K562 (cell line): ENCODE data around the gene GAA. TPM values are rescaled to one million over a fixed set of nuclear protein-coding genes. Genes with fewer than 3 reads are reported as not detected.

Experiments used
- ATAC-seq: fragments of 200-7000 bp; cut with Tn5 transposase; 3 replicates; pipeline ENCODE4 v1.9.1; 2020; ENCODE audit warnings: moderate library complexity
- BruUV-seq: library from RNA; stranded (reverse); fragments of 400-500 nt; replicated peaks from 2 replicates; lab custom pipeline; 2021; lab: Mats Ljungman, UMichigan
- CTCF ChIA-PET: fragments of 300-600 bp; formaldehyde crosslinking; extraction: SDS; loops from one replicate; lab custom pipeline; 2021; ENCODE audit warnings: low intra/inter-chr PET ratio; lab: Yijun Ruan, JAX
- POLR2A ChIA-PET: fragments of 300-600, 350-650 bp; sonication (Branson Sonifier 250); formaldehyde crosslinking; extraction: SDS; loops from one replicate; lab custom pipeline; 2021; ENCODE audit warnings: antibody characterized with exemption, inconsistent platforms; lab: Yijun Ruan, JAX
- DNase-seq, 4 experiments: peaks; one replicate each; pipeline versions ENCODE4 v3.0.0 to v3.0.0-alpha.2; 2011 to 2018; ENCODE audit warnings: low spot score in 3 of 4, mixed read lengths in 3 of 4; ENCODE audit errors: extremely low read depth in 1 of 4
- FAIRE-seq: peaks from 2 replicates; lab custom pipeline; 2011; peaks lifted over from hg19 to GRCh38; lab: Jason Lieb, UNC
- H2AFZ ChIP-seq: 2 replicates; pipeline ENCODE4 v1.6.0; 2011; ENCODE audit warnings: low read depth, low read length, control low read depth, inconsistent platforms
- H3K27ac ChIP-seq: fragments of 200-600 bp; 3 replicates; pipeline ENCODE4 v1.8.0; 2011; ENCODE audit warnings: low read depth, mild to moderate bottlenecking, control low read depth, inconsistent platforms, low read length, moderate library complexity, mixed read lengths; ENCODE audit errors: extremely low read depth
- H3K27me3 ChIP-seq, 2 experiments: fragments of 300-600 bp in 1 of 2; 2 replicates in 1 of 2; 3 replicates in 1 of 2; pipeline versions ENCODE4 v1.6.0 to v1.8.0; 2011; ENCODE audit warnings: inconsistent platforms in 2 of 2, low read length in 2 of 2, mild to moderate bottlenecking in 1 of 2, mixed read lengths in 1 of 2, moderate library complexity in 1 of 2; ENCODE audit not compliant: control insufficient read depth in 2 of 2, insufficient read depth in 2 of 2
- H3K36me3 ChIP-seq: fragments of 300-600 bp; 3 replicates; pipeline ENCODE4 v1.8.0; 2011; ENCODE audit warnings: mild to moderate bottlenecking, low read length, inconsistent platforms; ENCODE audit not compliant: control insufficient read depth, insufficient read depth
- H3K4me1 ChIP-seq, 2 experiments: fragments of 200-600 bp in 1 of 2; replicated peaks in 1 of 2; 2 replicates in 1 of 2; 3 replicates in 1 of 2; pipeline versions ENCODE4 v1.5.1 to v1.8.0; 2011; ENCODE audit warnings: inconsistent platforms in 2 of 2, low read length in 2 of 2, mild to moderate bottlenecking in 1 of 2, mixed read lengths in 1 of 2, moderate library complexity in 1 of 2; ENCODE audit not compliant: control insufficient read depth in 2 of 2, insufficient read depth in 2 of 2
- H3K4me2 ChIP-seq: 2 replicates; pipeline ENCODE4 v1.6.1; 2011; ENCODE audit warnings: low read length, control low read depth, inconsistent platforms, mixed read lengths; ENCODE audit not compliant: insufficient read depth
- H3K4me3 ChIP-seq: fragments of 200-600 bp; sonication (generic), shearing (Covaris generic); 2 replicates; pipeline ENCODE4 v1.5.1; 2016; ENCODE audit warnings: control low read depth, inconsistent platforms
- H3K79me2 ChIP-seq: fragments of 200-600 bp; 3 replicates; pipeline ENCODE4 v1.8.0; 2011; ENCODE audit warnings: low read length, inconsistent platforms; ENCODE audit not compliant: control insufficient read depth, insufficient read depth
- H3K9ac ChIP-seq, 2 experiments: 2 replicates each; pipeline versions ENCODE4 v1.6.0 to v1.6.1; 2011; ENCODE audit warnings: low read depth in 2 of 2, low read length in 2 of 2, control low read depth in 1 of 2, inconsistent platforms in 1 of 2, mild to moderate bottlenecking in 1 of 2, mixed read lengths in 1 of 2; ENCODE audit not compliant: insufficient read depth in 1 of 2
- H3K9me1 ChIP-seq: one replicate; pipeline ENCODE4 v1.6.0; 2011; ENCODE audit warnings: inconsistent platforms, mild to moderate bottlenecking, low read length, moderate library complexity; ENCODE audit not compliant: control insufficient read depth, insufficient read depth
- H3K9me3 ChIP-seq: replicated peaks from 2 replicates; pipeline ENCODE4 v1.5.1; 2011; ENCODE audit warnings: low read depth, low read length, inconsistent platforms; ENCODE audit not compliant: control insufficient read depth, insufficient read depth
- H4K20me1 ChIP-seq: replicated peaks from 2 replicates; pipeline ENCODE4 v1.6.1; 2011; ENCODE audit warnings: low read length, inconsistent platforms, mixed read lengths; ENCODE audit not compliant: control insufficient read depth, insufficient read depth
- ATF7 ChIP-seq: fragments of 450-650 bp; IDR thresholded peaks from 2 replicates; pipeline ENCODE4 v1.7.1; 2014; ENCODE audit warnings: mild to moderate bottlenecking, moderate library complexity
- DPF2 ChIP-seq: fragments of 450-650 bp; IDR thresholded peaks from 2 replicates; pipeline ENCODE4 v1.6.1; 2016
- ETS2 ChIP-seq: IDR thresholded peaks from 2 replicates; pipeline ENCODE4 v1.6.1; 2016; ENCODE audit warnings: borderline replicate concordance, missing genetic modification characterization, mild to moderate bottlenecking, moderate library complexity, missing compliant biosample characterization; ENCODE audit not compliant: poor library complexity, severe bottlenecking
- GABPB2 ChIP-seq: fragments of 250-450 bp; sonication (Bioruptor Pico); conservative IDR thresholded peaks from 2 replicates; pipeline ENCODE4 v1.5.1; 2021; ENCODE audit warnings: mild to moderate bottlenecking
- GATAD2A ChIP-seq: fragments of 450-650 bp; IDR thresholded peaks from 2 replicates; pipeline ENCODE4 v1.6.1; 2017
- JUN ChIP-seq, 2 experiments: sonication (generic) in 1 of 2; formaldehyde crosslinking in 1 of 2; IDR thresholded peaks; 2 replicates each; pipeline versions ENCODE4 v1.6.1 to v1.8.0; 2012 to 2022; ENCODE audit warnings: borderline replicate concordance in 2 of 2, mild to moderate bottlenecking in 2 of 2, improper control_type of control experiment in 1 of 2, low read depth in 1 of 2, low read length in 1 of 2, missing genetic modification reagents in 1 of 2
- JUND ChIP-seq, 2 experiments: IDR thresholded peaks; 2 replicates in 1 of 2; 3 replicates in 1 of 2; pipeline ENCODE4 v1.6.1; 2011; ENCODE audit warnings: borderline replicate concordance in 2 of 2, low read depth in 2 of 2, low read length in 2 of 2, improper control_type of control experiment in 1 of 2, missing biosample characterization in 1 of 2, missing genetic modification characterization in 1 of 2, missing genetic modification reagents in 1 of 2
- KHSRP ChIP-seq: fragments of 450-650 bp; IDR thresholded peaks from 2 replicates; pipeline ENCODE4 v1.6.1; 2017
- MAFF ChIP-seq: IDR thresholded peaks from 2 replicates; pipeline ENCODE4 v1.6.1; 2012; ENCODE audit warnings: low read length, improper control_type of control experiment
- SMARCA4 ChIP-seq: fragments of 450-650 bp; IDR thresholded peaks from 2 replicates; pipeline ENCODE4 v1.6.1; 2016
- SMARCB1 ChIP-seq: IDR thresholded peaks from 2 replicates; pipeline ENCODE4 v1.6.1; 2011; ENCODE audit warnings: improper control_type of control experiment, low read depth; ENCODE audit not compliant: insufficient read length
- TFE3 ChIP-seq: fragments of 450-650 bp; formaldehyde crosslinking; IDR thresholded peaks from 2 replicates; pipeline ENCODE4 v1.4.0; 2020; ENCODE audit warnings: mild to moderate bottlenecking, mixed read lengths
- ZNF639 ChIP-seq, 2 experiments: fragments of 200-800 bp in 1 of 2; sonication (Bioruptor generic) in 1 of 2; sonication (generic) in 1 of 2; formaldehyde crosslinking in 1 of 2; IDR thresholded peaks in 1 of 2; conservative IDR thresholded peaks in 1 of 2; 2 replicates each; pipeline versions ENCODE4 v1.5.0 to v1.6.1; 2016 to 2020; ENCODE audit warnings: missing compliant biosample characterization in 1 of 2, missing genetic modification characterization in 1 of 2, missing genetic modification reagents in 1 of 2
- WGBS: fragments of 100-300 bp; shearing (Covaris generic); methylation state at CpG from one replicate; pipeline ENCODE4 v1.1.6; 2016; ENCODE audit warnings: low coverage, mixed read lengths; ENCODE audit not compliant: insufficient coverage; ENCODE audit errors: missing lambda C conversion rate; 5-methylcytosine and 5-hydroxymethylcytosine counted together
- in situ Hi-C: fragments of 300-500 bp; cut with MboI; formaldehyde crosslinking; loops from 4 replicates; pipeline ENCODE4 v1.15.0; 2018; ENCODE audit warnings: inconsistent platforms, mixed read lengths
- intact Hi-C: fragments of 100-400 bp; cut with micrococcal nuclease; formaldehyde crosslinking; loops from 2 replicates; pipeline ENCODE4 v1.14.2; 2022
- polyA plus RNA-seq, 8 experiments: library from polyadenylated mRNA; depleted of rRNA in 4 of 8; stranded (reverse) in 5 of 8; unstranded in 3 of 8; fragments of >200 nt; fragmentation: Nextera tagmentation in 2 of 8; fragmentation: Illumina TruSeq in 1 of 8; extraction: Ambion mirVana in 2 of 8; extraction: Trizol in 1 of 8; gene quantifications; 2 replicates each; pipeline versions ENCODE4 v1.2.1 to v1.2.3, GENCODE V29; 2011 to 2014; ENCODE audit warnings: inconsistent platforms in 1 of 8, missing spikeins in 1 of 8
- total RNA-seq, 7 experiments: library from RNA; depleted of rRNA in 6 of 7; stranded (reverse); fragments of >200 nt in 6 of 7; fragmentation: Illumina TruSeq in 2 of 7; extraction: Trizol in 2 of 7; gene quantifications; 2 replicates each; pipeline versions ENCODE4 v1.2.1 to v1.2.3, GENCODE V29; 2011 to 2021; ENCODE audit warnings: low replicate concordance in 1 of 7
- TF ChIP-seq, protein P1 (sequence below): fragments of 250-450 bp; sonication (Bioruptor Pico); IDR thresholded peaks from 2 replicates; pipeline ENCODE4 v1.8.0; 2022; ENCODE audit warnings: inconsistent platforms

GAA gene
- total and polyA plus RNA-seq, 9 of the 15 experiments (the other 6 are each of a cell fraction or from before 2014, with no cell fraction given) = 0.15 to 6.4 (median 1.7) TPM

DNA sequence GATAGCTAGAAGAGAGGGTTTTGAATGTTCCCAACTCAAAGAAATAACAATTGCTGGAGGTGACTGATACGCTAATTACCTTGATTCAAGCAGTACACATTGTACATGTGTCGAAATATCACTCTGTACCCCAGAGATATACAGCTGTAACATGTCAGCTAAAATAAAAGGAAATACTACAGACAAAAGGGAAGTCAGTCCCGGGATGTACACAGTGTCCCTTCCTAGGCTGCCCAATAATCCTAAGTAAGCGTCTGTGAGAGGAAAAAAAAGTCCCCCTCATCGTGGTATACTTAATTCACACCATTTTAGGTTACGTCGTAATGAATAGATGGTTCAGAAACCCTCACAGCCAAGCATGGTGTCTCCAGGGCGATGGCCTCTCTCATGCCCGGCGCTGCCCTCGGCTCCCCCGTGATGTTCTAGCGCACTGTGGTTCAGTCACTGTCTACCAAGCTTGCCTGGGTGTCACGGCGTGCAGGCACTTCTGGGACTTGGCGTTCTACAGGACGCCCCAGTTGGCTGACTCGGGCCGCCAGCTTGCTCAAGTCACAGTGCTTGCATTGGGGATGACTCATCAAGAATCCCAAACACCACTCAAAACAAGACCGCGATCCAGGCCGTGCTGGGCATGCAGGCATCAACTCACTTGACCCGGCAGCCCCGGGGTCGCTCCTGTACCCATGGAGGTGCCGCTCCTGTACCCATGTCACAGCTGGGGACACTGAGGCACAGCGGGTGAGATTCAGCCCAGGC is 37.4 kb upstream of the GAA start:
- Histone ChIP-seq H4K20me1 (no peaks in the 10 kb centered on the region), H3K27ac (no peak overlapping the region), H3K4me2 (peak overlapping the region; percentile 55), H3K79me2 (no peaks in the 10 kb centered on the region), H3K9me3 (no peaks in the 10 kb centered on the region), H3K4me1 (peaks cover 15 to 19% of the 10 kb centered on the region in 2 experiments), H3K9me1 (no peaks in the 10 kb centered on the region), H3K4me3 (no peak overlapping the region), H3K9ac (peak overlapping the region in 1 of 2 experiments; percentile 23; a peak in 1 of 4 replicates), H3K36me3 (no peaks in the 10 kb centered on the region), H3K27me3 (peaks cover 12 to 54% of the 10 kb centered on the region in 2 experiments), H2AFZ (peak overlapping the region; percentile 87)
- CTCF ChIA-PET = no interaction called here
- FAIRE-seq = peak; percentile 79
- in situ Hi-C loops = no loop called here
- POLR2A ChIA-PET = interaction anchor here (0.6 kb wide), 1 partner anchor 594 kb away, joined by 3 read pairs; no protein-coding TSS in a partner anchor
- peak; percentile 65 to 73 (median 68) for DNase-seq
- WGBS = 23% methylated on average over 27 of the region's 27 CpGs
- no TSS peak for BruUV-seq
- ATAC-seq = peak; percentile 85
- intact Hi-C loops = no loop called here
- TF ChIP-seq GATAD2A (no peak), MAFF (peak; percentile 68), ZNF639 (CRISPR knock-in tag; conservative IDR thresholded peaks at IDR 0.05 in 1 of 2, IDR thresholded peaks at IDR 0.05 in 1 of 2) (no peak), JUND (IDR thresholded peaks at IDR 0.05; ENCODE audit: borderline replicate concordance, low read depth, low read length) (peak; percentile 93), JUND (tag; IDR thresholded peaks at IDR 0.05; ENCODE audit: borderline replicate concordance, low read depth, low read length) (peak; percentile 80; the same call in 1 of the 3 replicates), JUN (IDR thresholded peaks at IDR 0.05; ENCODE audit: borderline replicate concordance, low read depth, low read length) (peak; percentile 67; the same call in 1 of the 2 replicates), JUN (CRISPR knock-in tag; IDR thresholded peaks at IDR 0.05; ENCODE audit: borderline replicate concordance) (no peak), KHSRP (no peak), ATF7 (0 out of 2 replicates have a peak, but pooled peaks have one; percentile 26), SMARCA4 (0 out of 2 replicates have a peak, but pooled peaks have one; percentile 28), SMARCB1 (no peak), GABPB2 (CRISPR knock-in tag) (no peak), ETS2 (tag) (no peak), TFE3 (CRISPR knock-in tag) (no peak), DPF2 (peak; percentile 37; the same call in 1 of the 2 replicates)
- TF ChIP-seq, protein P1, sequence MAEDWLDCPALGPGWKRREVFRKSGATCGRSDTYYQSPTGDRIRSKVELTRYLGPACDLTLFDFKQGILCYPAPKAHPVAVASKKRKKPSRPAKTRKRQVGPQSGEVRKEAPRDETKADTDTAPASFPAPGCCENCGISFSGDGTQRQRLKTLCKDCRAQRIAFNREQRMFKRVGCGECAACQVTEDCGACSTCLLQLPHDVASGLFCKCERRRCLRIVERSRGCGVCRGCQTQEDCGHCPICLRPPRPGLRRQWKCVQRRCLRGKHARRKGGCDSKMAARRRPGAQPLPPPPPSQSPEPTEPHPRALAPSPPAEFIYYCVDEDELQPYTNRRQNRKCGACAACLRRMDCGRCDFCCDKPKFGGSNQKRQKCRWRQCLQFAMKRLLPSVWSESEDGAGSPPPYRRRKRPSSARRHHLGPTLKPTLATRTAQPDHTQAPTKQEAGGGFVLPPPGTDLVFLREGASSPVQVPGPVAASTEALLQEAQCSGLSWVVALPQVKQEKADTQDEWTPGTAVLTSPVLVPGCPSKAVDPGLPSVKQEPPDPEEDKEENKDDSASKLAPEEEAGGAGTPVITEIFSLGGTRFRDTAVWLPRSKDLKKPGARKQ = peak; percentile 93
